Hepatocyte (in vitro differentiated cells): Measurements from ENCODE around the gene ARF4. TPM values are rescaled to one million over a fixed set of nuclear protein-coding genes. Genes with fewer than 3 reads are reported as not detected.

Source experiments
- DNase-seq: peaks from one replicate; pipeline ENCODE4 v3.0.0-alpha.2; 2016; ENCODE audit warnings: low spot score
- H2AFZ ChIP-seq: fragments of 200-600 bp; sonication (generic); 2 replicates; pipeline ENCODE4 v1.6.0; 2016; ENCODE audit warnings: antibody characterized with exemption, mild to moderate bottlenecking
- H3K27ac ChIP-seq: fragments of 200-600 bp; sonication (generic); 2 replicates; pipeline ENCODE4 v1.5.1; 2016; ENCODE audit warnings: mild to moderate bottlenecking
- H3K27me3 ChIP-seq: fragments of 200-600 bp; sonication (generic); 2 replicates; pipeline ENCODE4 v1.6.1; 2016
- H3K36me3 ChIP-seq: fragments of 200-600 bp; sonication (generic); replicated peaks from 2 replicates; pipeline ENCODE4 v1.5.1; 2016; ENCODE audit warnings: low read depth; ENCODE audit not compliant: insufficient read depth
- H3K4me1 ChIP-seq: fragments of 200-600 bp; sonication (generic); 2 replicates; pipeline ENCODE4 v1.5.1; 2016; ENCODE audit warnings: mild to moderate bottlenecking, moderate library complexity; ENCODE audit not compliant: insufficient read depth
- H3K4me2 ChIP-seq: fragments of 200-600 bp; sonication (generic); 2 replicates; pipeline ENCODE4 v1.6.0; 2016
- H3K4me3 ChIP-seq: fragments of 200-600 bp; sonication (generic); 2 replicates; pipeline ENCODE4 v1.5.1; 2016; ENCODE audit warnings: mild to moderate bottlenecking
- H3K79me2 ChIP-seq: fragments of 200-600 bp; sonication (generic); 2 replicates; pipeline ENCODE4 v1.6.0; 2017; ENCODE audit warnings: mild to moderate bottlenecking
- H3K9me2 ChIP-seq: fragments of 200-600 bp; sonication (generic); replicated peaks from 2 replicates; pipeline ENCODE4 v1.6.0; 2017; ENCODE audit warnings: mild to moderate bottlenecking; ENCODE audit not compliant: insufficient read depth
- H3K9me3 ChIP-seq: fragments of 200-600 bp; sonication (generic); 2 replicates; pipeline ENCODE4 v1.5.1; 2016; ENCODE audit warnings: low read depth, mild to moderate bottlenecking
- H4K20me1 ChIP-seq: fragments of 200-600 bp; sonication (generic); 2 replicates; pipeline ENCODE4 v1.6.0; 2016; ENCODE audit warnings: mild to moderate bottlenecking; ENCODE audit not compliant: insufficient read depth, poor library complexity, severe bottlenecking
- CTCF ChIP-seq: fragments of 200-600 bp; sonication (generic); IDR thresholded peaks from 2 replicates; pipeline ENCODE4 v1.5.1; 2016; ENCODE audit warnings: antibody characterized with exemption, mild to moderate bottlenecking; ENCODE audit not compliant: poor library complexity
- EZH2 ChIP-seq: fragments of 200-600 bp; sonication (generic); IDR thresholded peaks from 2 replicates; pipeline ENCODE4 v1.6.1; 2016; ENCODE audit warnings: antibody characterized with exemption, mild to moderate bottlenecking, borderline replicate concordance
- EZH2phosphoT487 ChIP-seq: fragments of 200-600 bp; sonication (generic); IDR thresholded peaks from one replicate; pipeline ENCODE4 v1.6.1; 2018; ENCODE audit warnings: antibody characterized with exemption, mild to moderate bottlenecking, low read depth, moderate library complexity; ENCODE audit not compliant: unreplicated experiment, severe bottlenecking
- WGBS: methylation state at CpG from one replicate; pipeline ENCODE4 v1.1.6; 2016; ENCODE audit warnings: low lambda C conversion rate; ENCODE audit errors: missing lambda C conversion rate; 5-methylcytosine and 5-hydroxymethylcytosine counted together
- polyA plus RNA-seq: library from polyadenylated mRNA; unstranded; fragments of >200 nt; fragmentation: Nextera tagmentation; extraction: Ambion mirVana; gene quantifications from 2 replicates; pipeline ENCODE4 v1.2.1, GENCODE V29; 2016
- total RNA-seq: library from RNA; depleted of rRNA; stranded (reverse); fragments of >200 nt; gene quantifications from 2 replicates; pipeline ENCODE4 v1.2.3, GENCODE V29; 2014

Gene ARF4
- total and polyA plus RNA-seq, 2 experiments from 2014 or later: 363 to 449 TPM

GRCh38 chr3:57545636-57546268, 51.4 kb downstream of the ARF4 start:
- H3K9me3 ChIP-seq: no peaks in the 10 kb centered on the region
- H3K4me1 ChIP-seq: peaks cover 4% of the 10 kb centered on the region
- 76% methylated on average over 7 of the region's 7 CpGs for whole genome bisulfite sequencing
- no peak for TF ChIP-seq CTCF
- no peak for TF ChIP-seq EZH2phosphoT487
- TF ChIP-seq EZH2: no peak
- H3K79me2 ChIP-seq: no peaks in the 10 kb centered on the region
- no peaks in the 10 kb centered on the region for H3K27me3 ChIP-seq
- H3K36me3 ChIP-seq: no peaks in the 10 kb centered on the region
- peak; percentile 24 for DNase-seq
- no peak overlapping the region for H3K4me2 ChIP-seq
- H4K20me1 ChIP-seq: no peaks in the 10 kb centered on the region
- no peak overlapping the region for H3K27ac ChIP-seq
- no peaks in the 10 kb centered on the region for H3K9me2 ChIP-seq
- no peak overlapping the region for H3K4me3 ChIP-seq
- H2AFZ ChIP-seq: no peak overlapping the region

GRCh38 chr3:57544181-57545125, 52.7 kb downstream of the ARF4 start, which contains the start of gene DNAH12:
Gene DNAH12 (minus strand): TSS chr3:57544344. CDS start chr3:57542870, 1,474 bp downstream.
- Histone ChIP-seq H3K36me3 (no peaks in the 10 kb centered on the region), H3K4me3 (peak within 1 kb of the TSS; percentile 16), H3K9me3 (no peaks in the 10 kb centered on the region), H4K20me1 (no peaks in the 10 kb centered on the region), H3K27ac (peak within 1 kb of the TSS; percentile 52), H3K4me2 (peak within 1 kb of the TSS; percentile 77), H2AFZ (peak within 1 kb of the TSS; percentile 84), H3K27me3 (no peaks in the 10 kb centered on the region), H3K4me1 (peaks cover 4% of the 10 kb centered on the region), H3K79me2 (no peaks in the 10 kb centered on the region), H3K9me2 (no peaks in the 10 kb centered on the region)
- 11% methylated on average over 20 of the region's 20 CpGs for WGBS
- peak; percentile 82 for DNase-seq
- no peak for TF ChIP-seq EZH2phosphoT487
- TF ChIP-seq CTCF: no peak
- no peak for TF ChIP-seq EZH2

- H3K4me3 ChIP-seq: no peak overlapping the region
- H3K9me2 ChIP-seq: no peaks in the 10 kb centered on the region
- TF ChIP-seq EZH2phosphoT487: no peak
- no peak overlapping the region for H2AFZ ChIP-seq
- DNase-seq: no peak
- H3K27ac ChIP-seq: no peak overlapping the region
- 82% methylated on average over 3 of the region's 3 CpGs for WGBS
- H3K4me2 ChIP-seq: no peak overlapping the region
- no peaks in the 10 kb centered on the region for H3K4me1 ChIP-seq
- no peaks in the 10 kb centered on the region for H3K9me3 ChIP-seq
- no peaks in the 10 kb centered on the region for H3K79me2 ChIP-seq
- H3K27me3 ChIP-seq: no peaks in the 10 kb centered on the region
- no peaks in the 10 kb centered on the region for H3K36me3 ChIP-seq
- H4K20me1 ChIP-seq: no peaks in the 10 kb centered on the region
These were observed 58.7 kb downstream of the ARF4 start for GRCh38 chr3:57538465-57538864.

GRCh38 chr3:57530071-57530608, 67.0 kb downstream of the ARF4 start:
- H3K27me3 ChIP-seq: no peaks in the 10 kb centered on the region
- H3K36me3 ChIP-seq: no peaks in the 10 kb centered on the region
- H3K79me2 ChIP-seq: no peaks in the 10 kb centered on the region
- H3K9me3 ChIP-seq: no peaks in the 10 kb centered on the region
- H3K9me2 ChIP-seq: no peaks in the 10 kb centered on the region
- no peak overlapping the region for H3K4me2 ChIP-seq
- no peak overlapping the region for H2AFZ ChIP-seq
- no peaks in the 10 kb centered on the region for H4K20me1 ChIP-seq
- no peak overlapping the region for H3K4me3 ChIP-seq
- no peak overlapping the region for H3K27ac ChIP-seq
- no peaks in the 10 kb centered on the region for H3K4me1 ChIP-seq
- no peak for DNase-seq
- TF ChIP-seq CTCF: no peak
- no peak for TF ChIP-seq EZH2
- no peak for TF ChIP-seq EZH2phosphoT487
